GM12874 (cell line): ENCODE data around the gene KNOP1.

Source experiments
- CTCF ChIP-seq: IDR thresholded peaks from 2 replicates; pipeline ENCODE4 v1.5.1; 2011; ENCODE audit warnings: low read depth, mild to moderate bottlenecking, control low read depth, low read length, moderate library complexity; ENCODE audit not compliant: insufficient read depth

KNOP1 gene

DNA sequence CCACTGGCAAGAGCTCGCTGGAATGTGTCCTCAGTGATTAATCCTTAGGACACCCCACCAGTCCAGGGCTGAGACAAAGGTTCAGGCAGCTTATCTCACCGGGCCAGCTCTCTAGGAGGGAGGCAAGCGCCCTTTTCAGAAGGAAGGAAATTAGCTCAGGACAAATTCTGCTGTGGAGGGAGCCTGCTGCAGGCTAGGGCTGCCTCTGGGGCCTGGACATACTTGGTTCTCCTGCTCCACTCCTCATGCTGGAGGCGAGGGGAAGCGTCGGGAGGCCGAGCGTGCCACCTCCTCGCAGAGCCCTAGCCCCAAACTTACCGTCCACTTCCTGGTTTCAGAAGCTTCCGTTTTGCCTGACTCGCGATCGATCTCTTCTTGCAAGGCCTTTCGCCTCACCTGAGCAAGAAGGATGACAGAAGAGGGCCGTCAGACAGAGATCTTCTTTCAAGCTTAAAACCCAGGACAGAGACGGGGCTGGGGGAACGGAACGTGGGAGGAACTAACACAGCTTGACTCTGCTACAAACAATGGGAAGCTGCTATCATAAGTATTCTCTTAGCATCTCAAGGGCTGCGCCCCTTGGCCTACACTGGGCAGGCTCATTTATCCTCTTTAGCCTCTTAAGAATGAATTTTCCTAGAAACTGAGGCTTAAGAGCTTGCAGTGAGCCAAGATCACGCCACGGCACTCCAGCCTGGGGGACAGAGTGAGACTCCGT is 7.7 kb downstream of the KNOP1 start:
- TF ChIP-seq CTCF, result no peak

DNA sequence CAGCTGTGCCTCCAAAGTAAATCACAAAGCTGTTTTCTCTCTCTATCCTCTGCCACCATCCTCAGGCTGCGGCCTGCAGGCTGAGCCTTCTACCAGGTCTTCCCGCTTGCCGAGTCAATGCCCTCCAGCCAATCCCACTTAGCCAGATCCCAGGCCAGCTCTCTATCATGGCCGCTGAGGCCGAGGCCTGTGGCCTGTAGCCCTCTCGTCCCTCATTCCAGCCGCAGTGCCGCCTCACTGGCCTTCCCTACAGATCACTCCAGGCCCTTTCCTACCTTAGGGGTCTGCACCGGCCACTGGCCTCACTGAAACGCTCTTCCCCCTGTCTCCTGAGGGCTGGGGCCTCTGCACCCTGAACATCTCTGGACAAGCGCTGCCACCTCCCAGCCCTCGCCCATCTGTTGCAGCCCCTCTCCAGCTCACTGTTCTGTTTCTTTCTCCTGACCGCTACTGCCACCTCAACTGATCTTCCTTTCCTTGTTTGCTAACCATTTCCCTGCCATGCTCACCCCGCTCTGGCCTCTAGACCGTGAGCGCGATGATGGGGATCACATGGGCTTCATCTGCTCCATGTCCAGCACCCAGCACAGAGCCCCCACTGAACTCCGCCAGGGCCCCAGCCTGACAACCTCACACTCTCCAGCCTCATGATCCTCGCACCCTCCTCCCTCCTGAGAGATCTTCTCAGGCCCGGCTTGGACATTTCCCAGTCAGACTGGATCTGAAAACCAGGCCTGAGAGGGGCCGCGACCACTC is 8.5 kb downstream of the KNOP1 start:
- no peak for TF ChIP-seq CTCF

DNA sequence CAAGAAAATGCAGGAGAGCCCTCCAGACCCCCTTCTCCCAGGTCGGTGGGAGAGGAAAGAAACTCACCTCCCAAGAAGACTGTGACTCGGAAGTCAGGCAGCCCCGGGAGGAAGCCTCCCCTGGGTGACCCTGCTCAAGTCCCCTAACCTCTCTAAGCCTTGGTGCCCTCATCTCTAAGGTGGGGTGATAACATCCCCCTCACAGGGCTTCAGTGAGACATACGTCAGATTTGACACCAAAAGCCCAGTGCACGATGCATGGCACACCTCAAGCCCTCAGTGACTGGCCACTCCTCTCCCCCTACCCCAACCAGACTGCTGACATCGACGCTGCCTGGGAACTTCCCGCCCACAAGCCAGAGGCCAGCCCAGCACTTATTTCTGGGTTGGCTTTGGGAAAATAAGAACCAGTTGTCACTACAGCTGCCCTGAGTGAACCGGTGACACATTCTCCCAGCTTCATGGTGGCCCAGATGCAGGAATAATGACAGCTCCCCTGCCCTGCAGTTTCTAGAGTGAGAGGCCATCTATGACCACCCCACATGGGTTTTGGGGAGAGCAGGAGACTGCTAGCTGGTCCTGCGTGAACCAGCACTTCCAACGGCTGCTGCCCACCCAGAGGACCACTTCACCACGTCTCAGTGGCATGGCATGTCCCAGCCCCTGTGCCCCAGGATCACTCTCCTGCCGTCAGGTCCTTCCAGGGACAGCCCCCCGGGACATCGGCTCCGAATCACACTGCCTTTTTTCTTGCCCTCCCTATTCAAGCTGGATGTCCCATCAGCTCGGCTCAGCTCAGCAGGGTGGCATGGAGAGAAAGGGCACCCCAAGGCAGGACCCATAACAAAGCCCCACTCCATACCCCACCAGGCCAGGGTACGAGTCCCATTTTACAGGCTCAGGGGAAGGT is 9.5 kb downstream of the KNOP1 start:
- no peak for TF ChIP-seq CTCF

DNA sequence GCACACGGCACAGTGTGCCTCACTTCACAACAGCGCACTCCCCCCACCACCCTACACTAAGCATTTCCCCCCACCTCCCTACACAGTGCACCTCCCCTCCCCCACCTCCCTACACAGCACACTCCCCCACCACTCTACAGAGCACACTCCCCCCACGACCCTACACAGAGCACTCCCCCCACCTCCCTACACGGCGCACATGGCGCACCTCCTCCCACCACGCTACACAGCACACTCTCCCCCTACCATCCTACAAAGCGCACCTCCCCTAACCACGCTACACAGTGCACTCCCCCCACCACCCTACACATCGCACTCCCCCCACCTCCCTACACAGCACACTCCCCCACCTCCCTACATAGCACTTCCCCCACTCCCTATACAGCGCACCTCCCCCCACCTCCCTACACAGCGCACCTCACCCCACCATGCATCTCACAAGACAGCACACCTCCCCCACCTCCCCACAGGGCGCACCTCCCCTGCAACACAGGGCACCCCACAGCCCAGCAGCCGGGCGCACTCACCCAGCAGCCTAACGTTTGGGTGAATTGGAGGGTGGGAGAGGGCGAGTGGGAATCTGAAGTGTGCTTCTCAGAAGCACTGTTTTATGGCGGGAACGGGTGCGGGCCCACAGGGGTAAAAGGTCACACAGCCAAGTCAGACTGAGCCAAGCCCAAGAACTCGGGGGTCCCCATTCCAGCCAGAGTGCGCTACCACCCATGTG is 10.3 kb downstream of the KNOP1 start:
- no peak for TF ChIP-seq CTCF

- TF ChIP-seq CTCF, result no peak
These were observed 11.2 kb downstream of the KNOP1 start for GRCh38 chr16:19706846-19707245.

- no peak for TF ChIP-seq CTCF
These were observed 12.2 kb downstream of the KNOP1 start for GRCh38 chr16:19705843-19706242.
